GM23338 (cell line): ENCODE measurements around the gene ARL6IP5. TPM values are rescaled to one million over a fixed set of nuclear protein-coding genes. Genes with fewer than 3 reads are reported as not detected.

Source experiments
- ATAC-seq: fragments of 200-7000 bp; cut with Tn5 transposase; 3 replicates; pipeline ENCODE4 v1.9.1; 2020
- DNase-seq: peaks from one replicate; pipeline ENCODE4 v3.0.0-alpha.2; 2015; ENCODE audit warnings: low spot score
- H2AFZ ChIP-seq: fragments of 200-600 bp; sonication (generic); 2 replicates; pipeline ENCODE4 v1.8.0; 2016; ENCODE audit warnings: antibody characterized with exemption, mild to moderate bottlenecking, moderate library complexity
- H3F3A ChIP-seq: fragments of 200-600 bp; sonication (generic); replicated peaks from 2 replicates; pipeline ENCODE4 v1.8.0; 2017; ENCODE audit warnings: antibody characterized with exemption, mixed run types, low read depth
- H3K27ac ChIP-seq: fragments of 200-600 bp; sonication (generic); 2 replicates; pipeline ENCODE4 v1.6.1; 2016; ENCODE audit warnings: low read depth
- H3K27me3 ChIP-seq: fragments of 200-600 bp; sonication (generic); 2 replicates; pipeline ENCODE4 v1.8.0; 2016; ENCODE audit warnings: mild to moderate bottlenecking, mixed run types, moderate library complexity; ENCODE audit not compliant: insufficient read depth
- H3K36me3 ChIP-seq: fragments of 200-600 bp; sonication (generic); 2 replicates; pipeline ENCODE4 v1.8.0; 2016; ENCODE audit warnings: mild to moderate bottlenecking; ENCODE audit not compliant: insufficient read depth
- H3K4me1 ChIP-seq: fragments of 200-600 bp; sonication (generic); 2 replicates; pipeline ENCODE4 v1.8.0; 2016; ENCODE audit warnings: mild to moderate bottlenecking, moderate library complexity; ENCODE audit not compliant: insufficient read depth
- H3K4me2 ChIP-seq: fragments of 200-600 bp; sonication (generic); 2 replicates; pipeline ENCODE4 v1.7.1; 2017; ENCODE audit warnings: mixed run types
- H3K4me3 ChIP-seq: fragments of 200-600 bp; sonication (generic); 2 replicates; pipeline ENCODE4 v1.6.1; 2016; ENCODE audit warnings: mixed run types
- H3K79me2 ChIP-seq: fragments of 200-600 bp; sonication (generic); replicated peaks from 2 replicates; pipeline ENCODE4 v1.8.0; 2017; ENCODE audit warnings: mild to moderate bottlenecking; ENCODE audit not compliant: insufficient read depth
- H3K9me2 ChIP-seq: fragments of 200-600 bp; sonication (generic); 2 replicates; pipeline ENCODE4 v1.8.0; 2017; ENCODE audit not compliant: insufficient read depth
- H4K20me1 ChIP-seq: fragments of 200-600 bp; sonication (generic); replicated peaks from 2 replicates; pipeline ENCODE4 v1.8.0; 2017; ENCODE audit warnings: mild to moderate bottlenecking; ENCODE audit not compliant: insufficient read depth
- H3K27ac Mint-ChIP-seq: 2 replicates; pipeline ENCODE4 v1.8.0; 2020; ENCODE audit warnings: inconsistent platforms, mild to moderate bottlenecking, moderate library complexity, mixed read lengths
- H3K27me3 Mint-ChIP-seq: 3 replicates; pipeline ENCODE4 v1.8.0; 2022; ENCODE audit warnings: low read depth, mild to moderate bottlenecking, moderate library complexity, mixed read lengths, inconsistent platforms; ENCODE audit not compliant: insufficient read depth, poor library complexity
- H3K36me3 Mint-ChIP-seq: 3 replicates; pipeline ENCODE4 v1.8.0; 2021; ENCODE audit warnings: low read depth, mild to moderate bottlenecking, inconsistent platforms, moderate library complexity, mixed read lengths
- H3K4me1 Mint-ChIP-seq: 3 replicates; pipeline ENCODE4 v1.8.0; 2020; ENCODE audit warnings: mild to moderate bottlenecking, inconsistent platforms, mixed read lengths
- H3K4me3 Mint-ChIP-seq: 3 replicates; pipeline ENCODE4 v1.8.0; 2021; ENCODE audit warnings: moderate library complexity, mild to moderate bottlenecking, inconsistent platforms, mixed read lengths
- H3K9me3 Mint-ChIP-seq: 3 replicates; pipeline ENCODE4 v1.8.0; 2020; ENCODE audit warnings: moderate library complexity, mild to moderate bottlenecking, inconsistent platforms, mixed read lengths
- CREB1 ChIP-seq: fragments of 250-450 bp; sonication (Bioruptor Pico); IDR thresholded peaks from 2 replicates; pipeline ENCODE4 v1.5.0; 2020; ENCODE audit warnings: low read depth, mild to moderate bottlenecking, moderate library complexity
- CTCF ChIP-seq, 2 experiments: fragments of 200-600 bp in 1 of 2; sonication (generic) in 1 of 2; conservative IDR thresholded peaks; 2 replicates each; pipeline versions ENCODE4 v1.5.1 to v1.6.1; 2016 to 2017; ENCODE audit warnings: antibody characterized with exemption in 2 of 2, low read depth in 2 of 2, mild to moderate bottlenecking in 2 of 2, moderate library complexity in 1 of 2
- EZH2 ChIP-seq: fragments of 200-600 bp; sonication (generic); IDR thresholded peaks from one replicate; pipeline ENCODE4 v1.8.0; 2017; ENCODE audit warnings: antibody characterized with exemption, mild to moderate bottlenecking, low read depth; ENCODE audit not compliant: unreplicated experiment
- EZH2phosphoT487 ChIP-seq: fragments of 200-600 bp; sonication (generic); IDR thresholded peaks from one replicate; pipeline ENCODE4 v1.8.1; 2018; ENCODE audit warnings: antibody characterized with exemption; ENCODE audit not compliant: unreplicated experiment
- JUNB ChIP-seq: IDR thresholded peaks from one replicate; pipeline ENCODE4 v1.6.1; 2016; ENCODE audit warnings: antibody characterized with exemption; ENCODE audit not compliant: unreplicated experiment
- NANOG ChIP-seq: IDR thresholded peaks from 2 replicates; pipeline ENCODE4 v1.6.1; 2016; ENCODE audit warnings: antibody characterized with exemption, borderline replicate concordance
- POLR2AphosphoS5 ChIP-seq: IDR thresholded peaks from 2 replicates; pipeline ENCODE4 v1.6.1; 2016; ENCODE audit warnings: antibody characterized with exemption, low read depth
- STAT1 ChIP-seq: IDR thresholded peaks from one replicate; pipeline ENCODE4 v1.6.1; 2016; ENCODE audit warnings: antibody characterized with exemption; ENCODE audit not compliant: unreplicated experiment
- ZNF114 ChIP-seq: fragments of 250-450 bp; sonication (Bioruptor Pico); IDR thresholded peaks from 2 replicates; pipeline ENCODE4 v1.5.0; 2020; ENCODE audit warnings: mild to moderate bottlenecking, moderate library complexity
- ZNF331 ChIP-seq: fragments of 250-450 bp; sonication (Bioruptor Pico); IDR thresholded peaks from 2 replicates; pipeline ENCODE4 v1.5.0; 2020; ENCODE audit warnings: low read depth, mild to moderate bottlenecking, moderate library complexity
- ZNF462 ChIP-seq: fragments of 250-450 bp; sonication (Bioruptor Pico); IDR thresholded peaks from 2 replicates; pipeline ENCODE4 v1.5.0; 2020; ENCODE audit warnings: mild to moderate bottlenecking, moderate library complexity
- polyA plus RNA-seq: library from polyadenylated mRNA; unstranded; fragments of >200 nt; fragmentation: Nextera tagmentation; extraction: Ambion mirVana; gene quantifications from 2 replicates; pipeline ENCODE4 v1.2.1, GENCODE V29; 2016
- total RNA-seq: library from RNA; depleted of rRNA; stranded (reverse); fragments of >200 nt; shearing (Covaris generic); gene quantifications from 2 replicates; pipeline ENCODE4 v1.2.3, GENCODE V29; 2014
- TF ChIP-seq, protein P1 (sequence below): IDR thresholded peaks from 2 replicates; pipeline ENCODE4 v1.6.1; 2016; ENCODE audit warnings: antibody characterized with exemption
- TF ChIP-seq, protein P2 (sequence below): IDR thresholded peaks from one replicate; pipeline ENCODE4 v1.6.1; 2018; ENCODE audit warnings: antibody characterized with exemption; ENCODE audit not compliant: unreplicated experiment

ARL6IP5 gene
- total and polyA plus RNA-seq, 2 experiments from 2014 or later = 28.8 to 39.8 TPM

DNA sequence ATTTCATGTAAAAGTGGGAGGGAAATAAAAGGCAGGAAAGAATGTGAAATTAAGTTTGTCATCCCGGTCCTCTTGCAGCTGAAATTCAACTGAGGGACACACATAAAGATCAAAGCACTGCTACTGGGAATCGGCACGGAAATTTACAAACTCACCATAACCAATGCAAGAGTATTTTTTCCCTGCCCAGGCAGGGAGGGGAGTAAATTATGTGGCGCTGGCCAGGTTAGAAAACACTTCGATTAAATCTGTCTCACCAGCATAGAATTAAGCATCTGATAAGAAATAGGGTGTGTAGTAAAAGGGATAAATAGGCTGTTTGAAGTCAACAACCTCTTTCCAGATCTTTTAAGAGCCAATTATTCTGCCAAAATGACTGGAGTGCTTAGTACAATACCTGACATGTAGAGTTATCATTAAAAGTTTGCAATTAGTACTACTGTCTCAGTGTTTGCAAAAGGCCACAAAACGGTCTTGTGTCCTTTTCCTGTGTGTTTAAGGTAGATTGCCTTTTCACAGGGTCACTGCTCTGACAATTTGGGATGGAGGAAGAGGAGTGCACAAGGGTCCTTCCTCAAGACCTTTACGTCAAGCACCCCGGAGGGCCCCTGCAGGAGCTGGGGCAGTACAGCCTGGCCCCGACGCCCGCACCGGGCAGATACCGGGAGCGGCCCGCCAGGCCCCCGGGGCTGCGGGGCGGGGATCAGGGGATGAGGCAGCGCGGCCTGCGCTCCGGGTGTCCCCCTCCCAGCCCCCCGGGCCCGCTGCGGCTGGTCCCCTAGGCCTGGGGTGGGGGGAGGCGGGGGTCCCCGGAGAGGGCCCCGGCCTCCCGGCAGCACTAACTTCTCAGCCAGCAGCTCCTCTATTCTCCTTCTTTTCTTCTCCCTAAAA, 5.2 kb upstream of the ARL6IP5 start:
- H3K9me2 ChIP-seq = no peaks in the 10 kb centered on the region
- H3F3A ChIP-seq = no peaks in the 10 kb centered on the region
- H3K4me3 ChIP-seq = peak overlapping the region; percentile 86
- Mint-ChIP-seq H3K4me3 (peak overlapping the region; percentile 91), H3K9me3 (no peaks in the 10 kb centered on the region), H3K27me3 (no peaks in the 10 kb centered on the region), H3K36me3 (peaks cover 5% of the 10 kb centered on the region; the same call in 1 of the 3 replicates), H3K27ac (no peak overlapping the region; the same call in 1 of the 2 replicates), H3K4me1 (peaks cover 33% of the 10 kb centered on the region)
- H3K27me3 ChIP-seq = no peaks in the 10 kb centered on the region
- TF ChIP-seq STAT1 (no peak), EZH2phosphoT487 (no peak), POLR2AphosphoS5 (no peak), ZNF331 (CRISPR knock-in tag) (no peak), ZNF114 (no peak), ZNF462 (CRISPR knock-in tag) (no peak), CREB1 (CRISPR knock-in tag) (no peak), CTCF (conservative IDR thresholded peaks at IDR 0.05; ENCODE audit: low read depth in 2 of 2) (no peak), JUNB (no peak), EZH2 (no peak), NANOG (no peak)
- TF ChIP-seq, protein P1, sequence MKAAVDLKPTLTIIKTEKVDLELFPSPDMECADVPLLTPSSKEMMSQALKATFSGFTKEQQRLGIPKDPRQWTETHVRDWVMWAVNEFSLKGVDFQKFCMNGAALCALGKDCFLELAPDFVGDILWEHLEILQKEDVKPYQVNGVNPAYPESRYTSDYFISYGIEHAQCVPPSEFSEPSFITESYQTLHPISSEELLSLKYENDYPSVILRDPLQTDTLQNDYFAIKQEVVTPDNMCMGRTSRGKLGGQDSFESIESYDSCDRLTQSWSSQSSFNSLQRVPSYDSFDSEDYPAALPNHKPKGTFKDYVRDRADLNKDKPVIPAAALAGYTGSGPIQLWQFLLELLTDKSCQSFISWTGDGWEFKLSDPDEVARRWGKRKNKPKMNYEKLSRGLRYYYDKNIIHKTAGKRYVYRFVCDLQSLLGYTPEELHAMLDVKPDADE = no peak
- TF ChIP-seq, protein P2, sequence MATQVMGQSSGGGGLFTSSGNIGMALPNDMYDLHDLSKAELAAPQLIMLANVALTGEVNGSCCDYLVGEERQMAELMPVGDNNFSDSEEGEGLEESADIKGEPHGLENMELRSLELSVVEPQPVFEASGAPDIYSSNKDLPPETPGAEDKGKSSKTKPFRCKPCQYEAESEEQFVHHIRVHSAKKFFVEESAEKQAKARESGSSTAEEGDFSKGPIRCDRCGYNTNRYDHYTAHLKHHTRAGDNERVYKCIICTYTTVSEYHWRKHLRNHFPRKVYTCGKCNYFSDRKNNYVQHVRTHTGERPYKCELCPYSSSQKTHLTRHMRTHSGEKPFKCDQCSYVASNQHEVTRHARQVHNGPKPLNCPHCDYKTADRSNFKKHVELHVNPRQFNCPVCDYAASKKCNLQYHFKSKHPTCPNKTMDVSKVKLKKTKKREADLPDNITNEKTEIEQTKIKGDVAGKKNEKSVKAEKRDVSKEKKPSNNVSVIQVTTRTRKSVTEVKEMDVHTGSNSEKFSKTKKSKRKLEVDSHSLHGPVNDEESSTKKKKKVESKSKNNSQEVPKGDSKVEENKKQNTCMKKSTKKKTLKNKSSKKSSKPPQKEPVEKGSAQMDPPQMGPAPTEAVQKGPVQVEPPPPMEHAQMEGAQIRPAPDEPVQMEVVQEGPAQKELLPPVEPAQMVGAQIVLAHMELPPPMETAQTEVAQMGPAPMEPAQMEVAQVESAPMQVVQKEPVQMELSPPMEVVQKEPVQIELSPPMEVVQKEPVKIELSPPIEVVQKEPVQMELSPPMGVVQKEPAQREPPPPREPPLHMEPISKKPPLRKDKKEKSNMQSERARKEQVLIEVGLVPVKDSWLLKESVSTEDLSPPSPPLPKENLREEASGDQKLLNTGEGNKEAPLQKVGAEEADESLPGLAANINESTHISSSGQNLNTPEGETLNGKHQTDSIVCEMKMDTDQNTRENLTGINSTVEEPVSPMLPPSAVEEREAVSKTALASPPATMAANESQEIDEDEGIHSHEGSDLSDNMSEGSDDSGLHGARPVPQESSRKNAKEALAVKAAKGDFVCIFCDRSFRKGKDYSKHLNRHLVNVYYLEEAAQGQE = no peak
- H3K36me3 ChIP-seq = peaks cover under 1% of the 10 kb centered on the region; the same call in 1 of the 2 replicates
- H3K27ac ChIP-seq = 0 out of 2 replicates have a peak overlapping the region, but pooled peaks have one; percentile 46
- ATAC-seq (peak; percentile 82), DNase-seq (peak; percentile 44)
- peaks cover 43% of the 10 kb centered on the region for H3K79me2 ChIP-seq
- H2AFZ ChIP-seq = no peak overlapping the region
- peak overlapping the region; percentile 92 for H3K4me2 ChIP-seq
- no peaks in the 10 kb centered on the region for H4K20me1 ChIP-seq
- peaks cover 26% of the 10 kb centered on the region for H3K4me1 ChIP-seq
